ENCODE measurements around the gene MAP1B.

MAP1B gene

DNA sequence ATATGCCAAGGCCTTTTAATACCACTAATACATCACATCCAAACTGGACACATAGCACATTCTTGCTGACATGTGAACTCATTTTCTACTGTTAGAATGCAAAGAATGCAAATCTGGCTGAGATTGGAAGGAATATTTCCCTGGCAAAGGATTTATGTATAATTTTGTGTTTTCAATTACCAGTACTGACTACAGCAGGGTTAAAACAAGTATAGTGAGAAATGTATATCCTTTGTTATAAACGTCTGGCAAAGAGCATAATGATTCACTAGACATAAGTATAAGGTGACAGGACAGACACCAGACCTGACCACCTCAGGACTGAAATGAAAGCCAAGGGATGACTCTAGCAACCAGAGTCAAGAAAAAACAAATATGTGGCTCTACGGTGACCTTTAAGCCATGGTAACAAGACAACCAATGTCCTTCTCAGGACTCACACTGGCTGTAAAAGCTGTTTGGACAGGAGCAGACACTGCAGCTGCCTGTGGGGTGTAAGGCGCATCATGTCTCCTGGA lies 117.7 kb downstream of the MAP1B start:
- peak; percentile 75 to 81 for DNase-seq (ENCODE audit: low read depth in 2 of 2)

DNA sequence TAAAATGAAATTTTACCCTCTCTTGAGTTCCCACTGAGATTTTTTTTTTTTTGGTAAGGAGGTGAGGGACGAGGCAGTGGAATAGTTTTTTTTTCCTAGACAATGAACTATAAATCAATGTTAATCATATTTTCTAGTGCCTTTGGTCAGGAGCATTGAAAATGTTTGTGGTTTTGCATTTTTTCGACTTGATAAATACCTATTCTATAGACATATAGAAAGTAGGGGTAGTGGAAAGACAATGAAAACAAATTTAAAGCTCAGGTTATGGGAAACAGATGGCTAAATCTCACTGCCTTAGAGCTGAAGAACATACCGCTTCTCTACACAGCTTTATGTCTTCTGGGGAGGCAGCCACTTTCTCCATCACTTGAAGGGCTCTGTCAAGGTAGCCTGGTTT lies 118.5 kb downstream of the MAP1B start:
- no peak for DNase-seq (ENCODE audit: low read depth in 2 of 2)

- DNase-seq (ENCODE audit: low read depth in 2 of 2) = no peak
These were observed 119.7 kb downstream of the MAP1B start for GRCh38 chr5:72226950-72227349.

GRCh38 chr5:72228960-72229359 lies 121.7 kb downstream of the MAP1B start:
- no peak for DNase-seq (ENCODE audit: low read depth in 2 of 2)

DNA sequence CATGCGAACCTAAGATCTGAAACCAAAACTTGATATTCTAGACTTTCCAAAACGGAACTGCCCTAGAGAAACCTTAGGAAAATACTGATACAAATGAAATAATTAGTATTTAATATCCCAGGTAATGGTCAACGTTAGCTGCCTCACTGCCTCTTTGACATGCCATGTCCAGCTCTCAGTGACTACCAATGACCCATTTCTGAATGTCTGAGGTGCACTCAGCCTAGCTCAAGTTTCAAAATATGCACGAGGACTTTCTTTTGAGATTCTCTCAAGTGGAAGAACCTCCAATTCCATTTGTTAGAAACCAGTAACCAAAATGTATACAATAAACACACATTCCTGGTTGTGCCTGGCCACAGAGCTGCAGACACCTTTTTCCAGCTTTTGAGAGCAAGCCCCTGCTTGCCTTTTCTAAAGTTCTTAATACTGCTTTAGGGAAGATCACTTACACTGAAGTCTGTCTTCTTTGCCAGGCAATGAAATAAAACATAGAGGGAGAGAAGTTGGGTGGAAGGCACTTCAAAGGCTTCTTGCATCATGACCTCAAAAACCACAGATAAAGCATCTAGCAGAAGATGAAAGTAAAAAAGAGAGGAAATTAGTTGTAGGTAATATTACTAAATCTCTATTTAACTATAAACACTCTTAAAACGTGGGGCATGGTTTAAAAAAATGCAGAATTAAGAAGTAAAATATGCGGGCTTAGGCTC lies 124.9 kb downstream of the MAP1B start:
- no peak for DNase-seq (ENCODE audit: low read depth in 2 of 2)

GRCh38 chr5:72232838-72233237 lies 125.6 kb downstream of the MAP1B start:
- no peak for DNase-seq (ENCODE audit: low read depth in 2 of 2)

- DNase-seq (ENCODE audit: low read depth in 2 of 2) = no peak
These were observed 126.6 kb downstream of the MAP1B start for GRCh38 chr5:72233835-72234234.

DNA sequence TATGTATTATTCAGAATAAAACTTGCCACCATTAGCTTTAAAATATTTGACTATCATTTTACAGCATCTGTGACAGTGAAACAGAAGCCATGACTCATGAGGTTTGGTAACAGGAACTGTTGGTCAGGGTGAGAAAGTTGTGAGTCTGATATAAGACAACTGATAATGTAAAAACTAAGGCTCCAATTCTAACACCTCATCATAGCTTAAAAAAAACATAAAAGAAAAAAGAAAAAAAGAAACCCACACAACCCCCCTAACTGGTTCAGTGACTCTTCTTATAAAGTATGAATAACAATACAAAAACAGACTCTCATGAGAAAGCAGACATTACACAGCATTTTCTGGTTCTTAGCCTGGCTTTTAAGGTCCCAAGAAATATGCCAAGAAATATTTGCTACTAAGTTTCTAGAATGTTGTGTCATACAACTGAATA lies 127.0 kb downstream of the MAP1B start:
- DNase-seq (ENCODE audit: low read depth in 2 of 2) = peak; percentile 55

DNA sequence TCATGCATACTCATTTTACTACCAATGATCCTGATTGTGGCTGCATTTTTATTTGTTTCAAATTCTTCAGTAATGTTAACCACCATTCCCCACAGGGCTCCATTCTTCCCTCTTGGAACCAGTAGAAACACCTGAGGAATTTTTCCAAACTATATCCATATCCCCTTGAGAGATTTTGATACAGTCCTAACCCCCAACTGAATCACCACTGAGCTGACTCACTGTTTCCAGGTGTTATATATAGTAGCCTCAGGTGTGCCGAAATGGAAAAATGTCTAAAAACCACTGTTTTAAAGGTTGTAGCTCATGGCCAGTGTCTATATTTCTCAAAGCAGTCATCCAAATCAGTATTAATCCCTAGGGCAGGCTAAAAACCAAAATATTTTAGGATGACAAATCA lies 127.6 kb downstream of the MAP1B start:
- no peak for DNase-seq (ENCODE audit: low read depth in 2 of 2)

GRCh38 chr5:72235725-72236124 lies 128.4 kb downstream of the MAP1B start:
- no peak for DNase-seq (ENCODE audit: low read depth in 2 of 2)

DNA sequence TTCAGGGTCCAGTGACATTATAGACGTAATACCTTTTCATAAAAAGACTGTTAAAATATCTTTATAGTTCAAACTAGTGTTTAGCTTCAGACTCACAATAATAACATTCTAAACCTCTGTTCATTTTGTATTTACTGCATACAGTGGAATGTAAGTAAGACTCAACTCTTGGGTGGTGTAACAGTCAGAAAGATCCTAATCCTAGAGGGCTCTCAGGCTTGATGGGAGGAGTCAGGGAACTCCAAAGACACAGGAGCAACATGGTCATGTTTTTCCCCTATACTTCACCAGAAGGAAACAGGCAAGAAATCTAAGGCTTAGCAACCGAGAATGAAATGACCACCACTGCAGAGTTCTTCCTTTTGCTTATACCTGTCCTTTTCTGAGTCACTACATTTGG lies 130.1 kb downstream of the MAP1B start:
- DNase-seq (ENCODE audit: low read depth in 2 of 2) = no peak

DNA sequence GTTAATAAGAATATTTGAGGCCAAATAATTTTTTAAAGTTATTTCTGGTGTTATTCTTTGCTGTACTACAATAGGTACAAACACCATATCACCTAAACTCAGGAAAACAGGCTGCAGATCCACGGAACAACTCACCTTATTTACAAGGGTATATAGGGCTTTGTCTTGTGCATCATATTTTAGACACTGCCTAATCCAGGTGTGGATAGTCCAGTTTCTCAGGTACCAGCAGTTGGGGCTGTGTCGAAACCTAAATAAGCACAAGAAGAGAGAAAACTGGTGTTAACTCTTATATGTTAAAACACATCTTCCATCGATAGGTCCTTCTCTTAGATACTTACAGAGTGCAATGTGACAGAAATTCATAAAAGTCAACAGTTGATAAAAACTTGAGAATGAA lies 130.6 kb downstream of the MAP1B start:
- no peak for DNase-seq (ENCODE audit: low read depth in 2 of 2)

GRCh38 chr5:72238712-72239445 lies 131.6 kb downstream of the MAP1B start:
- no peak for DNase-seq (ENCODE audit: low read depth in 2 of 2)

- DNase-seq (ENCODE audit: low read depth in 2 of 2) = no peak
These were observed 134.2 kb downstream of the MAP1B start for GRCh38 chr5:72241346-72242003.

DNA sequence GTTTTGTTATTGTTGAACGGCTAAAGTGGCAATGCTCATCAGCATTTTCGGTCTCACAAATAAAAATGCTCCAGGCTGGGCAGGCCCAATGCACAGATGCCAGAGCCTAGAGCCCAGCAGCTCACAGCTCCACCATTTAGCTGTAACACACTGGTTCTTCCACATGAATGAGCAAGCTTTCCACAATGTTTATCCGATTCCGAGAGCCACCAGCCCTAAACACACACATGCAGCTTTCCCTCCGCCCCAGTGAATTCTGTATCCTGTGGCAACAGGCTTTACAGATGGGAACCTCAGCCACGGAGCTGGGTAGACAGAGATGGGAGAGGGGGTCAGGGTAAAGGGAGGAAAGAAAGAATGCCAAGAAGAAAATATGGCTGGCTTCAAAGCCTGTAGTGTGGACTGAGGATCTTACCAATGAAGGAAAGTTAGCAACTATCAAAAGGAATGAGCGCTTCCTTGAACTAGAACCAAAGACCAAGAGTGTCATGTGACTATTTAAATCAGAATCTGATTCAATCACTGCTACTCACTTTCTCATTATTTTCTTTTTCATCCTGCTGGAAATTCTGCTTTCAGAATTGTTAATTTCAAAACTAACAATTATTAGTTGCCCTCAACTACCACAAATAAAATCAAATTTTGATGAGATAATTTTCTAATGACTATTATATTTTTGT lies 135.7 kb downstream of the MAP1B start:
- DNase-seq (ENCODE audit: low read depth in 2 of 2) = no peak

DNA sequence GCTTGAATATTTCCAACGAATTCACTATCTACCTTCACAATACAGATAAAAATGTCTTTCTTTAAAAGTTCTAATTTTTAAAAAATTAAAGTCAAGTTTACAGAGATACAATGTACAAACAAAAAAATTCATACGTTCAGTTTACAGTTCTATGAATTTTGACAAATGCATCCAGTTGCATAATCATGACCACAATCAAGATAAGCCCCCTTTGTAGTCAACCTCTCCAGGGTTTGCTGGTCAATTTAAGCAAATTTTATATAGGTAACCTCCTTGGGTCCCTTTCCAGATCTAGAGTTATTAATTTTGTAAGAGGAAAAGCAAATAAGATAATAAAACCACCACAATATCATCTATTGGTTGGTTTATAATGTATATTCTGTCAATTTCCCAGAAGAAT lies 136.4 kb downstream of the MAP1B start:
- DNase-seq (ENCODE audit: low read depth in 2 of 2) = no peak

DNA sequence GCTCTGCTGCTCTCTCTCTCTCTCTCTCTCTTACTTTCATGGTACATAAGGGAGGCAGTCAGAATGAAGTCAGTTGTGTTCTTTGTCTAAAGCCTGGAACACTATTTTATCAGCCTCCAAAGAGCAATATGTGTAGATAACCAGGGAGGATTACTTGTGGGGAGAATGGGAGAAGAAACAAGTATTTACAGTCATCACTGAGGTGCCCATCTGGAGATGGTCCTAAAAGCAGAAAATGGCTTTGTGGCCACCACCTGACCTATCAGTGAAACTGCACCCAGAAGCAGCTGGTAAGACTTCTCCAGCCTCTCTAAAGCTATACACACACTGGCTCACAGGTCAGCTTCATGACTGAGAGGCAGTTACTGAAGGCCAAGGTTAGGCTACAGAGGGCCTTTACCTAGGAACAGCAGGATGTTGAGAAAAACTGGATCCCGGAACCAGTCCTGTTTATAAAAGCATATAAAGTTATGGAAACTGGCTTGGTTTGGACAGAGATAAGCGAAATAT lies 137.6 kb downstream of the MAP1B start:
- DNase-seq (ENCODE audit: low read depth in 2 of 2) = no peak

GRCh38 chr5:72245546-72245945 lies 138.3 kb downstream of the MAP1B start:
- DNase-seq (ENCODE audit: low read depth in 2 of 2) = no peak

GRCh38 chr5:72245951-72246532 lies 138.8 kb downstream of the MAP1B start:
- no peak for DNase-seq (ENCODE audit: low read depth in 2 of 2)

- DNase-seq (ENCODE audit: low read depth in 2 of 2) = no peak
These were observed 139.7 kb downstream of the MAP1B start for GRCh38 chr5:72246954-72247442.

DNA sequence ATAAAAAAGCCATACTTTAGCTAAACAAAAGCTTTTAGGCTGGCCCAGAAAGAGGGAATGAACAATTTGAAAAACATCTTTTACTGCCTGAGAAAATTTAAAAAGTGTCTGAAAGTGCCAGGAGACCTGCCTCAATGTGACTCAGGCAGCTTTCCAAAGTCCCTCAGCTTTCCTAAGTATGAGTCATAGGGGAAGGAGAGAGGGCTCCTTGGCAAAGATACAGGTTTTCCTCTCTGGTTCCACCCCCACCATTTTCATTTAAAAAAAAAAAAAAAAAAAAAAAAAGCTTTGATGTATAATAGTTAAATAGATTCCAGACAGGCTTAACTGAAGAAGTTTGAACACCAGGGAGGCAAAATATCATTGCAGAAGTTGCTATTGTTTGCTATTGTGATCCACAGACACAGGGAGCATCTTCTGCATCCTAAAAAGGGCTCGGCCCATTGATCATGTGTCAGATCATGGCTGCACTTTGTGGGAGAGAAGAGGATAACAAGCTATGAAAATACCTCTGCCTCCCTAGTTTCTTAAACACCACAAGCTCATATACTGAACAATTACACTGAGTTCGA lies 141.2 kb downstream of the MAP1B start:
- DNase-seq (ENCODE audit: low read depth in 2 of 2) = peak; percentile 72 to 76
